HepG2 (cell line): ENCODE results near the gene ECSIT. TPM values are rescaled to one million over a fixed set of nuclear protein-coding genes. Genes with fewer than 3 reads are reported as not detected.

ENCODE experiments used
- AKNA ChIP-seq: sonication (generic); formaldehyde crosslinking; IDR thresholded peaks from 2 replicates; pipeline ENCODE4 v1.4.0; 2020; ENCODE audit warnings: missing genetic modification reagents, borderline replicate concordance
- BCL6 ChIP-seq: IDR thresholded peaks from 2 replicates; pipeline ENCODE4 v1.6.1; 2016; ENCODE audit warnings: missing genetic modification reagents, missing compliant biosample characterization
- CREM ChIP-seq, 2 experiments: sonication (generic) in 1 of 2; formaldehyde crosslinking in 1 of 2; IDR thresholded peaks; 2 replicates each; pipeline versions ENCODE4 v1.4.0 to v1.6.1; 2016 to 2020; ENCODE audit warnings: antibody characterized with exemption in 1 of 2, mild to moderate bottlenecking in 1 of 2, missing genetic modification reagents in 1 of 2
- GATAD2A ChIP-seq: IDR thresholded peaks from 2 replicates; pipeline ENCODE4 v1.6.1; 2016
- GTF2F1 ChIP-seq: fragments of 150-350 bp; IDR thresholded peaks from 2 replicates; pipeline ENCODE4 v1.6.1; 2014; ENCODE audit warnings: low read length
- HNRNPL ChIP-seq: fragments of 200-400 bp; formaldehyde crosslinking; IDR thresholded peaks from 2 replicates; pipeline ENCODE4 v1.6.1; 2017; ENCODE audit warnings: mild to moderate bottlenecking, low read depth, low read length
- HOXA3 ChIP-seq: sonication (generic); formaldehyde crosslinking; IDR thresholded peaks from 2 replicates; pipeline ENCODE4 v1.5.0; 2020; ENCODE audit warnings: missing genetic modification reagents
- SYNCRIP ChIP-seq: fragments of 200-400 bp; formaldehyde crosslinking; IDR thresholded peaks from 2 replicates; pipeline ENCODE4 v1.6.1; 2018; ENCODE audit warnings: mild to moderate bottlenecking, low read depth, low read length; ENCODE audit not compliant: insufficient read depth
- TBX2 ChIP-seq: sonication (generic); formaldehyde crosslinking; IDR thresholded peaks from 2 replicates; pipeline ENCODE4 v1.5.0; 2020; ENCODE audit warnings: missing genetic modification reagents, mild to moderate bottlenecking, borderline replicate concordance
- ZFP62 ChIP-seq: sonication (generic); formaldehyde crosslinking; IDR thresholded peaks from 2 replicates; pipeline ENCODE4 v1.4.0; 2020; ENCODE audit warnings: missing genetic modification reagents
- ZMAT3 ChIP-seq: sonication (generic); formaldehyde crosslinking; conservative IDR thresholded peaks from 2 replicates; pipeline ENCODE4 v1.7.0; 2021; ENCODE audit warnings: missing genetic modification reagents
- ZNF784 ChIP-seq: sonication (generic); formaldehyde crosslinking; IDR thresholded peaks from 2 replicates; pipeline ENCODE4 v1.5.1; 2020; ENCODE audit warnings: missing genetic modification reagents, mild to moderate bottlenecking, borderline replicate concordance
- polyA plus RNA-seq, 8 experiments: library from polyadenylated mRNA; depleted of rRNA in 3 of 8; stranded (reverse) in 7 of 8; unstranded in 1 of 8; fragments of >200 nt; fragmentation: Illumina TruSeq in 4 of 8; extraction: Trizol in 4 of 8; gene quantifications; 2 replicates each; pipeline versions ENCODE4 v1.2.1 to v1.2.3, GENCODE V29; 2011 to 2016; ENCODE audit warnings: low read depth in 4 of 8, missing spikeins in 1 of 8, mixed read lengths in 1 of 8; ENCODE audit not compliant: insufficient read depth in 1 of 8
- total RNA-seq, 5 experiments: library from RNA; depleted of rRNA; stranded (reverse); fragments of >200 nt; fragmentation: Illumina TruSeq; extraction: Trizol; gene quantifications; 2 replicates each; pipeline ENCODE4 v1.2.3, GENCODE V29; 2016; ENCODE audit warnings: low read depth in 1 of 5
- TF ChIP-seq, protein P1 (sequence below): sonication (generic); formaldehyde crosslinking; IDR thresholded peaks from 2 replicates; pipeline ENCODE4 v1.4.0; 2020; ENCODE audit warnings: mild to moderate bottlenecking, missing genetic modification reagents, borderline replicate concordance
- TF ChIP-seq, protein P2 (sequence below): sonication (generic); formaldehyde crosslinking; IDR thresholded peaks from 2 replicates; pipeline ENCODE4 v1.4.0; 2020; ENCODE audit warnings: mild to moderate bottlenecking, missing genetic modification reagents

The ECSIT gene
- total and polyA plus RNA-seq, 2 of the 13 experiments (the other 11 are each of a cell fraction or from before 2014, with no cell fraction given): 36.4 to 62.3 TPM

GRCh38 chr19:11482384-11483050, 46.4 kb downstream of the ECSIT start (continued):
- TF ChIP-seq AKNA (CRISPR knock-in tag) (peak; percentile 59; the same call in 1 of the 2 replicates), HNRNPL (no peak), GATAD2A (CRISPR knock-in tag) (peak; percentile 31; the same call in 1 of the 2 replicates), SYNCRIP (no peak), ZMAT3 (no peak), CREM (IDR thresholded peaks at IDR 0.05) (no peak), CREM (CRISPR knock-in tag; IDR thresholded peaks at IDR 0.05) (no peak), HOXA3 (CRISPR knock-in tag) (peak; percentile 83), GTF2F1 (no peak), ZFP62 (CRISPR knock-in tag) (0 out of 2 replicates have a peak, but pooled peaks have one; percentile 46), TBX2 (peak; percentile 46; the same call in 1 of the 2 replicates), ZNF784 (CRISPR knock-in tag) (no peak), BCL6 (CRISPR knock-in tag) (peak; percentile 49)
- TF ChIP-seq, protein P1, sequence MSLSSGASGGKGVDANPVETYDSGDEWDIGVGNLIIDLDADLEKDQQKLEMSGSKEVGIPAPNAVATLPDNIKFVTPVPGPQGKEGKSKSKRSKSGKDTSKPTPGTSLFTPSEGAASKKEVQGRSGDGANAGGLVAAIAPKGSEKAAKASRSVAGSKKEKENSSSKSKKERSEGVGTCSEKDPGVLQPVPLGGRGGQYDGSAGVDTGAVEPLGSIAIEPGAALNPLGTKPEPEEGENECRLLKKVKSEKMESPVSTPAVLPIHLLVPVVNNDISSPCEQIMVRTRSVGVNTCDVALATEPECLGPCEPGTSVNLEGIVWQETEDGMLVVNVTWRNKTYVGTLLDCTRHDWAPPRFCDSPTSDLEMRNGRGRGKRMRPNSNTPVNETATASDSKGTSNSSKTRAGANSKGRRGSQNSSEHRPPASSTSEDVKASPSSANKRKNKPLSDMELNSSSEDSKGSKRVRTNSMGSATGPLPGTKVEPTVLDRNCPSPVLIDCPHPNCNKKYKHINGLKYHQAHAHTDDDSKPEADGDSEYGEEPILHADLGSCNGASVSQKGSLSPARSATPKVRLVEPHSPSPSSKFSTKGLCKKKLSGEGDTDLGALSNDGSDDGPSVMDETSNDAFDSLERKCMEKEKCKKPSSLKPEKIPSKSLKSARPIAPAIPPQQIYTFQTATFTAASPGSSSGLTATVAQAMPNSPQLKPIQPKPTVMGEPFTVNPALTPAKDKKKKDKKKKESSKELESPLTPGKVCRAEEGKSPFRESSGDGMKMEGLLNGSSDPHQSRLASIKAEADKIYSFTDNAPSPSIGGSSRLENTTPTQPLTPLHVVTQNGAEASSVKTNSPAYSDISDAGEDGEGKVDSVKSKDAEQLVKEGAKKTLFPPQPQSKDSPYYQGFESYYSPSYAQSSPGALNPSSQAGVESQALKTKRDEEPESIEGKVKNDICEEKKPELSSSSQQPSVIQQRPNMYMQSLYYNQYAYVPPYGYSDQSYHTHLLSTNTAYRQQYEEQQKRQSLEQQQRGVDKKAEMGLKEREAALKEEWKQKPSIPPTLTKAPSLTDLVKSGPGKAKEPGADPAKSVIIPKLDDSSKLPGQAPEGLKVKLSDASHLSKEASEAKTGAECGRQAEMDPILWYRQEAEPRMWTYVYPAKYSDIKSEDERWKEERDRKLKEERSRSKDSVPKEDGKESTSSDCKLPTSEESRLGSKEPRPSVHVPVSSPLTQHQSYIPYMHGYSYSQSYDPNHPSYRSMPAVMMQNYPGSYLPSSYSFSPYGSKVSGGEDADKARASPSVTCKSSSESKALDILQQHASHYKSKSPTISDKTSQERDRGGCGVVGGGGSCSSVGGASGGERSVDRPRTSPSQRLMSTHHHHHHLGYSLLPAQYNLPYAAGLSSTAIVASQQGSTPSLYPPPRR (CRISPR knock-in tag): peak; percentile 38; the same call in 1 of the 2 replicates
- TF ChIP-seq, protein P2, sequence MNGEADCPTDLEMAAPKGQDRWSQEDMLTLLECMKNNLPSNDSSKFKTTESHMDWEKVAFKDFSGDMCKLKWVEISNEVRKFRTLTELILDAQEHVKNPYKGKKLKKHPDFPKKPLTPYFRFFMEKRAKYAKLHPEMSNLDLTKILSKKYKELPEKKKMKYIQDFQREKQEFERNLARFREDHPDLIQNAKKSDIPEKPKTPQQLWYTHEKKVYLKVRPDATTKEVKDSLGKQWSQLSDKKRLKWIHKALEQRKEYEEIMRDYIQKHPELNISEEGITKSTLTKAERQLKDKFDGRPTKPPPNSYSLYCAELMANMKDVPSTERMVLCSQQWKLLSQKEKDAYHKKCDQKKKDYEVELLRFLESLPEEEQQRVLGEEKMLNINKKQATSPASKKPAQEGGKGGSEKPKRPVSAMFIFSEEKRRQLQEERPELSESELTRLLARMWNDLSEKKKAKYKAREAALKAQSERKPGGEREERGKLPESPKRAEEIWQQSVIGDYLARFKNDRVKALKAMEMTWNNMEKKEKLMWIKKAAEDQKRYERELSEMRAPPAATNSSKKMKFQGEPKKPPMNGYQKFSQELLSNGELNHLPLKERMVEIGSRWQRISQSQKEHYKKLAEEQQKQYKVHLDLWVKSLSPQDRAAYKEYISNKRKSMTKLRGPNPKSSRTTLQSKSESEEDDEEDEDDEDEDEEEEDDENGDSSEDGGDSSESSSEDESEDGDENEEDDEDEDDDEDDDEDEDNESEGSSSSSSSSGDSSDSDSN (CRISPR knock-in tag): no peak
